ENCODE data around the gene VTI1A.

GRCh38 chr10:112618814-112619213, 171.8 kb downstream of the VTI1A start:
- TF ChIP-seq, protein P1, sequence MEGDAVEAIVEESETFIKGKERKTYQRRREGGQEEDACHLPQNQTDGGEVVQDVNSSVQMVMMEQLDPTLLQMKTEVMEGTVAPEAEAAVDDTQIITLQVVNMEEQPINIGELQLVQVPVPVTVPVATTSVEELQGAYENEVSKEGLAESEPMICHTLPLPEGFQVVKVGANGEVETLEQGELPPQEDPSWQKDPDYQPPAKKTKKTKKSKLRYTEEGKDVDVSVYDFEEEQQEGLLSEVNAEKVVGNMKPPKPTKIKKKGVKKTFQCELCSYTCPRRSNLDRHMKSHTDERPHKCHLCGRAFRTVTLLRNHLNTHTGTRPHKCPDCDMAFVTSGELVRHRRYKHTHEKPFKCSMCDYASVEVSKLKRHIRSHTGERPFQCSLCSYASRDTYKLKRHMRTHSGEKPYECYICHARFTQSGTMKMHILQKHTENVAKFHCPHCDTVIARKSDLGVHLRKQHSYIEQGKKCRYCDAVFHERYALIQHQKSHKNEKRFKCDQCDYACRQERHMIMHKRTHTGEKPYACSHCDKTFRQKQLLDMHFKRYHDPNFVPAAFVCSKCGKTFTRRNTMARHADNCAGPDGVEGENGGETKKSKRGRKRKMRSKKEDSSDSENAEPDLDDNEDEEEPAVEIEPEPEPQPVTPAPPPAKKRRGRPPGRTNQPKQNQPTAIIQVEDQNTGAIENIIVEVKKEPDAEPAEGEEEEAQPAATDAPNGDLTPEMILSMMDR (IDR thresholded peaks at IDR 0.05; ENCODE audit: poor library complexity): no peak
- no peak for TF ChIP-seq EZH2 (IDR thresholded peaks at IDR 0.05; ENCODE audit: borderline replicate concordance)
